ENCODE measurements around the gene KCND3.

GRCh38 chr1:111848852-111849545 lies 140.5 kb downstream of the KCND3 start:
- TF ChIP-seq POLR2AphosphoS5 (IDR thresholded peaks at IDR 0.05; ENCODE audit: low read depth) = no peak
- TF ChIP-seq, protein P1, sequence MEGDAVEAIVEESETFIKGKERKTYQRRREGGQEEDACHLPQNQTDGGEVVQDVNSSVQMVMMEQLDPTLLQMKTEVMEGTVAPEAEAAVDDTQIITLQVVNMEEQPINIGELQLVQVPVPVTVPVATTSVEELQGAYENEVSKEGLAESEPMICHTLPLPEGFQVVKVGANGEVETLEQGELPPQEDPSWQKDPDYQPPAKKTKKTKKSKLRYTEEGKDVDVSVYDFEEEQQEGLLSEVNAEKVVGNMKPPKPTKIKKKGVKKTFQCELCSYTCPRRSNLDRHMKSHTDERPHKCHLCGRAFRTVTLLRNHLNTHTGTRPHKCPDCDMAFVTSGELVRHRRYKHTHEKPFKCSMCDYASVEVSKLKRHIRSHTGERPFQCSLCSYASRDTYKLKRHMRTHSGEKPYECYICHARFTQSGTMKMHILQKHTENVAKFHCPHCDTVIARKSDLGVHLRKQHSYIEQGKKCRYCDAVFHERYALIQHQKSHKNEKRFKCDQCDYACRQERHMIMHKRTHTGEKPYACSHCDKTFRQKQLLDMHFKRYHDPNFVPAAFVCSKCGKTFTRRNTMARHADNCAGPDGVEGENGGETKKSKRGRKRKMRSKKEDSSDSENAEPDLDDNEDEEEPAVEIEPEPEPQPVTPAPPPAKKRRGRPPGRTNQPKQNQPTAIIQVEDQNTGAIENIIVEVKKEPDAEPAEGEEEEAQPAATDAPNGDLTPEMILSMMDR (conservative IDR thresholded peaks at IDR 0.05; ENCODE audit: low read depth in 2 of 2) = no peak
- TF ChIP-seq EZH2 (IDR thresholded peaks at IDR 0.05; ENCODE audit: low read depth, unreplicated experiment) = no peak
- no peak for TF ChIP-seq NANOG (IDR thresholded peaks at IDR 0.05; ENCODE audit: borderline replicate concordance)
- TF ChIP-seq, protein P2, sequence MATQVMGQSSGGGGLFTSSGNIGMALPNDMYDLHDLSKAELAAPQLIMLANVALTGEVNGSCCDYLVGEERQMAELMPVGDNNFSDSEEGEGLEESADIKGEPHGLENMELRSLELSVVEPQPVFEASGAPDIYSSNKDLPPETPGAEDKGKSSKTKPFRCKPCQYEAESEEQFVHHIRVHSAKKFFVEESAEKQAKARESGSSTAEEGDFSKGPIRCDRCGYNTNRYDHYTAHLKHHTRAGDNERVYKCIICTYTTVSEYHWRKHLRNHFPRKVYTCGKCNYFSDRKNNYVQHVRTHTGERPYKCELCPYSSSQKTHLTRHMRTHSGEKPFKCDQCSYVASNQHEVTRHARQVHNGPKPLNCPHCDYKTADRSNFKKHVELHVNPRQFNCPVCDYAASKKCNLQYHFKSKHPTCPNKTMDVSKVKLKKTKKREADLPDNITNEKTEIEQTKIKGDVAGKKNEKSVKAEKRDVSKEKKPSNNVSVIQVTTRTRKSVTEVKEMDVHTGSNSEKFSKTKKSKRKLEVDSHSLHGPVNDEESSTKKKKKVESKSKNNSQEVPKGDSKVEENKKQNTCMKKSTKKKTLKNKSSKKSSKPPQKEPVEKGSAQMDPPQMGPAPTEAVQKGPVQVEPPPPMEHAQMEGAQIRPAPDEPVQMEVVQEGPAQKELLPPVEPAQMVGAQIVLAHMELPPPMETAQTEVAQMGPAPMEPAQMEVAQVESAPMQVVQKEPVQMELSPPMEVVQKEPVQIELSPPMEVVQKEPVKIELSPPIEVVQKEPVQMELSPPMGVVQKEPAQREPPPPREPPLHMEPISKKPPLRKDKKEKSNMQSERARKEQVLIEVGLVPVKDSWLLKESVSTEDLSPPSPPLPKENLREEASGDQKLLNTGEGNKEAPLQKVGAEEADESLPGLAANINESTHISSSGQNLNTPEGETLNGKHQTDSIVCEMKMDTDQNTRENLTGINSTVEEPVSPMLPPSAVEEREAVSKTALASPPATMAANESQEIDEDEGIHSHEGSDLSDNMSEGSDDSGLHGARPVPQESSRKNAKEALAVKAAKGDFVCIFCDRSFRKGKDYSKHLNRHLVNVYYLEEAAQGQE (IDR thresholded peaks at IDR 0.05; ENCODE audit: unreplicated experiment) = no peak
- TF ChIP-seq, protein P3, sequence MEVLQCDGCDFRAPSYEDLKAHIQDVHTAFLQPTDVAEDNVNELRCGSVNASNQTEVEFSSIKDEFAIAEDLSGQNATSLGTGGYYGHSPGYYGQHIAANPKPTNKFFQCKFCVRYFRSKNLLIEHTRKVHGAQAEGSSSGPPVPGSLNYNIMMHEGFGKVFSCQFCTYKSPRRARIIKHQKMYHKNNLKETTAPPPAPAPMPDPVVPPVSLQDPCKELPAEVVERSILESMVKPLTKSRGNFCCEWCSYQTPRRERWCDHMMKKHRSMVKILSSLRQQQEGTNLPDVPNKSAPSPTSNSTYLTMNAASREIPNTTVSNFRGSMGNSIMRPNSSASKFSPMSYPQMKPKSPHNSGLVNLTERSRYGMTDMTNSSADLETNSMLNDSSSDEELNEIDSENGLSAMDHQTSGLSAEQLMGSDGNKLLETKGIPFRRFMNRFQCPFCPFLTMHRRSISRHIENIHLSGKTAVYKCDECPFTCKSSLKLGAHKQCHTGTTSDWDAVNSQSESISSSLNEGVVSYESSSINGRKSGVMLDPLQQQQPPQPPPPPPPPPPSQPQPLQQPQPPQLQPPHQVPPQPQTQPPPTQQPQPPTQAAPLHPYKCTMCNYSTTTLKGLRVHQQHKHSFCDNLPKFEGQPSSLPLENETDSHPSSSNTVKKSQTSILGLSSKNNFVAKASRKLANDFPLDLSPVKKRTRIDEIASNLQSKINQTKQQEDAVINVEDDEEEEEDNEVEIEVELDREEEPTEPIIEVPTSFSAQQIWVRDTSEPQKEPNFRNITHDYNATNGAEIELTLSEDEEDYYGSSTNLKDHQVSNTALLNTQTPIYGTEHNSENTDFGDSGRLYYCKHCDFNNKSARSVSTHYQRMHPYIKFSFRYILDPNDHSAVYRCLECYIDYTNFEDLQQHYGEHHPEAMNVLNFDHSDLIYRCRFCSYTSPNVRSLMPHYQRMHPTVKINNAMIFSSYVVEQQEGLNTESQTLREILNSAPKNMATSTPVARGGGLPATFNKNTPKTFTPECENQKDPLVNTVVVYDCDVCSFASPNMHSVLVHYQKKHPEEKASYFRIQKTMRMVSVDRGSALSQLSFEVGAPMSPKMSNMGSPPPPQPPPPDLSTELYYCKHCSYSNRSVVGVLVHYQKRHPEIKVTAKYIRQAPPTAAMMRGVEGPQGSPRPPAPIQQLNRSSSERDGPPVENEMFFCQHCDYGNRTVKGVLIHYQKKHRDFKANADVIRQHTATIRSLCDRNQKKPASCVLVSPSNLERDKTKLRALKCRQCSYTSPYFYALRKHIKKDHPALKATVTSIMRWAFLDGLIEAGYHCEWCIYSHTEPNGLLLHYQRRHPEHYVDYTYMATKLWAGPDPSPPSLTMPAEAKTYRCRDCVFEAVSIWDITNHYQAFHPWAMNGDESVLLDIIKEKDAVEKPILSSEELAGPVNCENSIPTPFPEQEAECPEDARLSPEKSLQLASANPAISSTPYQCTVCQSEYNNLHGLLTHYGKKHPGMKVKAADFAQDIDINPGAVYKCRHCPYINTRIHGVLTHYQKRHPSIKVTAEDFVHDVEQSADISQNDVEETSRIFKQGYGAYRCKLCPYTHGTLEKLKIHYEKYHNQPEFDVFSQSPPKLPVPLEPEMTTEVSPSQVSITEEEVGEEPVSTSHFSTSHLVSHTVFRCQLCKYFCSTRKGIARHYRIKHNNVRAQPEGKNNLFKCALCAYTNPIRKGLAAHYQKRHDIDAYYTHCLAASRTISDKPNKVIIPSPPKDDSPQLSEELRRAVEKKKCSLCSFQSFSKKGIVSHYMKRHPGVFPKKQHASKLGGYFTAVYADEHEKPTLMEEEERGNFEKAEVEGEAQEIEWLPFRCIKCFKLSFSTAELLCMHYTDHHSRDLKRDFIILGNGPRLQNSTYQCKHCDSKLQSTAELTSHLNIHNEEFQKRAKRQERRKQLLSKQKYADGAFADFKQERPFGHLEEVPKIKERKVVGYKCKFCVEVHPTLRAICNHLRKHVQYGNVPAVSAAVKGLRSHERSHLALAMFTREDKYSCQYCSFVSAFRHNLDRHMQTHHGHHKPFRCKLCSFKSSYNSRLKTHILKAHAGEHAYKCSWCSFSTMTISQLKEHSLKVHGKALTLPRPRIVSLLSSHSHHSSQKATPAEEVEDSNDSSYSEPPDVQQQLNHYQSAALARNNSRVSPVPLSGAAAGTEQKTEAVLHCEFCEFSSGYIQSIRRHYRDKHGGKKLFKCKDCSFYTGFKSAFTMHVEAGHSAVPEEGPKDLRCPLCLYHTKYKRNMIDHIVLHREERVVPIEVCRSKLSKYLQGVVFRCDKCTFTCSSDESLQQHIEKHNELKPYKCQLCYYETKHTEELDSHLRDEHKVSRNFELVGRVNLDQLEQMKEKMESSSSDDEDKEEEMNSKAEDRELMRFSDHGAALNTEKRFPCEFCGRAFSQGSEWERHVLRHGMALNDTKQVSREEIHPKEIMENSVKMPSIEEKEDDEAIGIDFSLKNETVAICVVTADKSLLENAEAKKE (CRISPR knock-in tag; IDR thresholded peaks at IDR 0.05) = no peak
- no peak for TF ChIP-seq JUNB (IDR thresholded peaks at IDR 0.05; ENCODE audit: unreplicated experiment)
- TF ChIP-seq, protein P4, sequence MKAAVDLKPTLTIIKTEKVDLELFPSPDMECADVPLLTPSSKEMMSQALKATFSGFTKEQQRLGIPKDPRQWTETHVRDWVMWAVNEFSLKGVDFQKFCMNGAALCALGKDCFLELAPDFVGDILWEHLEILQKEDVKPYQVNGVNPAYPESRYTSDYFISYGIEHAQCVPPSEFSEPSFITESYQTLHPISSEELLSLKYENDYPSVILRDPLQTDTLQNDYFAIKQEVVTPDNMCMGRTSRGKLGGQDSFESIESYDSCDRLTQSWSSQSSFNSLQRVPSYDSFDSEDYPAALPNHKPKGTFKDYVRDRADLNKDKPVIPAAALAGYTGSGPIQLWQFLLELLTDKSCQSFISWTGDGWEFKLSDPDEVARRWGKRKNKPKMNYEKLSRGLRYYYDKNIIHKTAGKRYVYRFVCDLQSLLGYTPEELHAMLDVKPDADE (IDR thresholded peaks at IDR 0.05) = no peak
- TF ChIP-seq CREB1 (CRISPR knock-in tag; IDR thresholded peaks at IDR 0.05; ENCODE audit: low read depth) = no peak
